Caki2 (cell line): ENCODE measurements around the gene SLF2. TPM values are rescaled to one million over a fixed set of nuclear protein-coding genes. Genes with fewer than 3 reads are reported as not detected.
"Not testable (repeated sequence)": the region's sequence is repeated elsewhere in the genome, so short reads cannot be mapped to it uniquely, and the experiment has no call there.

ENCODE experiments used
- DNase-seq: peaks from one replicate; pipeline ENCODE4 v3.0.0-alpha.2; 2015; ENCODE audit warnings: low read depth
- in situ Hi-C: cut with HindIII; loops from 2 replicates; pipeline ENCODE4 v1.10.0; 2016; ENCODE audit warnings: low sequenced_read_pairs, low pct_unique_long_range_greater_than_20kb, mixed read lengths
- total RNA-seq: library from RNA; depleted of rRNA; stranded (reverse); fragments of >200 nt; shearing (Covaris generic); gene quantifications from 2 replicates; pipeline ENCODE4 v1.2.3, GENCODE V29; 2014; ENCODE audit warnings: low replicate concordance

The SLF2 gene
- total RNA-seq, 1 experiment from 2014 or later, result 8.9 TPM

GRCh38 chr10:100969187-100970075, 56.7 kb downstream of the SLF2 start, which contains the start of gene SEMA4G:
SEMA4G (plus strand) TSS chr10:100969504; CDS start chr10:100972913, 3,409 bp downstream.
- in situ Hi-C loops, result no loop called here
- peak; percentile 4 for DNase-seq

- in situ Hi-C loops, result no loop called here
- no peak for DNase-seq
Measured at GRCh38 chr10:100970076-100970913, 57.5 kb downstream of the SLF2 start.

GRCh38 chr10:100970914-100971811, 58.4 kb downstream of the SLF2 start:
- in situ Hi-C loops, result no loop called here
- peak; percentile 56 for DNase-seq

GRCh38 chr10:100972115-100972903, 59.5 kb downstream of the SLF2 start:
- DNase-seq, result no peak
- in situ Hi-C loops, result no loop called here

- in situ Hi-C loops, result no loop called here
- no peak for DNase-seq
Measured at GRCh38 chr10:100972904-100973535, 60.3 kb downstream of the SLF2 start.

GRCh38 chr10:100975397-100975796, 62.6 kb downstream of the SLF2 start:
- DNase-seq, in situ Hi-C loops: not testable (repeated sequence)

- no peak for DNase-seq
- in situ Hi-C loops, result no loop called here
Measured at GRCh38 chr10:100976906-100977305, 64.1 kb downstream of the SLF2 start.

- no peak for DNase-seq
- in situ Hi-C loops, result no loop called here
Measured at GRCh38 chr10:100977436-100977835, 64.7 kb downstream of the SLF2 start.

- in situ Hi-C loops, result no loop called here
Measured at GRCh38 chr10:100978121-100978900, 65.5 kb downstream of the SLF2 start.

GRCh38 chr10:100978901-100979195, 66.1 kb downstream of the SLF2 start:
- in situ Hi-C loops, result no loop called here
- no peak for DNase-seq

More at GRCh38 chr10:100978121-100978900, 65.5 kb downstream of the SLF2 start:
- DNase-seq, result no peak

- no peak for DNase-seq
- in situ Hi-C loops, result no loop called here
Measured at GRCh38 chr10:100979791-100980272, 67.1 kb downstream of the SLF2 start.

- DNase-seq, result no peak
- in situ Hi-C loops, result no loop called here
Measured at GRCh38 chr10:100980311-100980710, 67.5 kb downstream of the SLF2 start.

GRCh38 chr10:100980711-100981110, 67.9 kb downstream of the SLF2 start:
- no peak for DNase-seq
- in situ Hi-C loops, result no loop called here

- DNase-seq, result no peak
- in situ Hi-C loops, result no loop called here
Measured at GRCh38 chr10:100981178-100981772, 68.5 kb downstream of the SLF2 start.

GRCh38 chr10:100982916-100983830, 70.4 kb downstream of the SLF2 start:
- DNase-seq, result no peak
- in situ Hi-C loops, result no loop called here
